NCI-H345 treated with DMSO at 0.1 percent for 48 hours (cell line): Measurements from ENCODE around the gene PPRC1.
A peak's percentile ranks its signal among the peaks of the same experiment; 100 is the strongest.

Source experiments
- DNase-seq: peaks from one replicate; lab custom pipeline; 2025; ENCODE audit not compliant: unreplicated experiment; lab: John Stamatoyannopoulos, UW

The PPRC1 gene

DNA sequence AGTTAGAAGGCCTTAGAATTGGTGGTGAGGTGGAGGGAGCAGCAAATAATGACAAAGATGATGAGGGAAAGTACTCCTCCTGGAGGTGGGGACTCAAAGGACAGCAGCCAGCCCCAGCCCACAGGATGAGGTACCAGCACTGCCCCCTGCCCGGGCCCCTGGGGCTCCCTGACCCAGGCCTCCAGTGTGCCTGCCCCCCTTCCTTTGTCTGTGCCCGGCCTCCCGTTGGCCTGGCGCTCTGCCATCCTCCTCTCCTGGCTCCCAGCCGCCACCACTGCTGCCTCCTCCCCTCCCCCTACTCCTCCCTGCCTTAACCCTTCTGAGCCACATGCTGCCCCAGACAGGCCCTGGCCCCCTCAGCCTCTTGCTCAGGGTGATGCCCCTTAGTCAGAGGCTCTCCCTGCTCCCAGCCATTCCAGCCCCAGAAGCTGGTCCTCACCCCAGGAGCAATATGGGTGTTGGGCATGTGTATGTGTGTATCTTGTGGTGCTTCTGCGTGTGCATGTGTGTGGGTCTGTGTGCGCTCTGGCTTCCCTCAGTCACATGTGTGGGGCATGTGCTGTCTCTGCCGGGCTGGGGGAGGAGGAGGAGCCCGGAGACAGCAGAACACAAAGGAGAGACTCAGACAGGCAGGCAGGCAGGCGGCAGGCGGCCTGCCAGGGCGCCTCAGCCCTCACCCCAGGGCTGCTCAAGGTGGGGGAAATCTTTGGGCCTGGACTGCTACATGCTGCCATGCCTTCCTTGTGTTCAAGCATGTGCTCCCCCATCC is 15.3 kb upstream of the PPRC1 start:
- DNase-seq, result peak; percentile 47

GRCh38 chr10:102118867-102119266 is 14.0 kb upstream of the PPRC1 start:
- DNase-seq, result no peak

- no peak for DNase-seq
Observed at GRCh38 chr10:102119417-102120141, 13.3 kb upstream of the PPRC1 start.

DNA sequence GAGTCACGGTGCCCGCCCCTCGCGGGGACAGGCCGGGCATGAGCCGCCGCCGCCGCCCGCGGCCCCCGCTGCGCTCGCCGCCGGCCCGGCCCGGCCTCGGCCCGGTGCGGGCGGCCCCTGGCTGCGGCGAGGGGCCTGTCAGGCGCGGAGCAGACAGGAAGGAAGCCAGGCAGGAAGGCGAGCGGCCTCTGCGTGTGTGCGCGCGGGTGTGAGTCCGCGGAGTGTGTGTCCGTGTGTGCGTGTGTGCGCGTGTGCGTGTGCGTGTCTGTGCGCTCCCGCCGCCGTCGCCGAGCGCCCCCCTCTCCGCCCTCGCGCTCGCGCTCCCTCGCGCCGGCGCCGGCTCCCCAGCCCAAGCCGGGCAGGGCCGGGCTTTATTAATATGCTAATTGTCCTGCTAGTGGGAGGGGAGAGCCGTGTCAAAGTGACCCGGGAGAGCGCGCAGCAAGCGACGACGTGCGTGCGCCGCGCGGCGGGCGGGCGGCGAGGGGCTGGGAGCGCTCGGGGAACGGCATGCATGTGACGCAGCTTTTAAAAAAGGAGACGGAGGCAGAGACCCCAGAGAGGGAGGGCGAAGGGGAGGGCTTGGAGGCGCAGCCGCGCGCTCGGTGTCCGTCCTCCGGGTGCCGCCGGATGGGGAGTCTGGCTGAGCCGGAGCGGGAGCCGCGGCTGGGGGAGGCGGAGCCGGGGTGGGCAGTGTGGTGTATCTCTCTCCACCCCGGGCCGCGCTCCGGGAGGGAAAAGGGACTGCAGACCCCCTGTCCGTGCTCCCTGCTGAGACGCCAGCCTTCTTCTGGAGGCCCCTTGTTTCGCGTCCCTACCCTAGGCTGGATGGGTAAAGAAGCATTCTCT is 12.5 kb upstream of the PPRC1 start, which contains the start of gene LDB1:
LDB1 (minus strand) TSS at position 227 of the 849 bp plus-strand sequence. CDS start 258 bp downstream, outside the sequence.
- no peak for DNase-seq

- no peak for DNase-seq
Observed at GRCh38 chr10:102120991-102121738, 11.7 kb upstream of the PPRC1 start.

- no peak for DNase-seq
Observed at GRCh38 chr10:102121739-102122372, 11.0 kb upstream of the PPRC1 start.

GRCh38 chr10:102122450-102122849 is 10.4 kb upstream of the PPRC1 start:
- DNase-seq, result no peak

DNA sequence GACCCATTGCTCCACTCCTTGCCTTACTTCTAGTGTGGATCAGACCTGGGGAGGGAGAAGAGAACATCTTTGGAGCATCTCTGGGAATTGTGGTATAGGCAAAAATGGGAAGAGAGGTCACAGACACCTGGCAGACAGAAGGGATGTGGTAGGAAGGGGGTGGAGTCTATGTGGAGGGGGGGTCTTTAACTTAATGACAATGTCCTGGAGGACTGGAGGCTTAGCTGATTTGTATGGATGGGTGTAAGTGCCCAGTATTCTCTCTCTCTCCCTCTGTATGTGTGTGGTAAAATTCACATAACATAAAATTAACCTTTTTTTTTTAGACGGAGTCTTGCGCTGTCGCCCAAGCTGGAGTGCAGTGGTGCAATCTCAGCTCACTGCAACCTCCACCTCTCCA is 9.6 kb upstream of the PPRC1 start:
- no peak for DNase-seq

GRCh38 chr10:102131286-102132170 is 1.3 kb upstream of the PPRC1 start:
- no peak for DNase-seq

DNA sequence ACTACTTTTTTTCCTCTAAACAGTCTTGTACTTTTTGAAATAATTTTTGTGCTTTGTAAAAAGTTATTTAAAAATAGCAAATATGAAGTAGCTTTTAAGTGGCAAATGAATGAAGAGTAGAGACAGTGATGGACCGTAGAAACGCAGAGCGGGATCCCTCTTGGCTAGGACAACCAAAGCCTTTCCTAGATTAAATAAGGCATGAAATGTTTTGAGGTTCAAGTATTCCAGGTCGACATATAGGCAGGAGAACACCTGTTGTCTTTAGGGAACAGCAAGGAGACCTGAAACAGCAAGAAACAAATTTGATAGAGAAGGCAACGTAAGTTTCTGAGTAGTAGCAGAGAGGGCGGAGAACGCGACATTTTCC is 662 bp upstream of the PPRC1 start:
- no peak for DNase-seq

GRCh38 chr10:102133373-102134195 is 744 bp downstream of the PPRC1 start:
- no peak for DNase-seq

GRCh38 chr10:102134416-102134815 is 1.6 kb downstream of the PPRC1 start:
- DNase-seq, result no peak

GRCh38 chr10:102135956-102136526 is 3.2 kb downstream of the PPRC1 start:
- DNase-seq, result peak; percentile 74

DNA sequence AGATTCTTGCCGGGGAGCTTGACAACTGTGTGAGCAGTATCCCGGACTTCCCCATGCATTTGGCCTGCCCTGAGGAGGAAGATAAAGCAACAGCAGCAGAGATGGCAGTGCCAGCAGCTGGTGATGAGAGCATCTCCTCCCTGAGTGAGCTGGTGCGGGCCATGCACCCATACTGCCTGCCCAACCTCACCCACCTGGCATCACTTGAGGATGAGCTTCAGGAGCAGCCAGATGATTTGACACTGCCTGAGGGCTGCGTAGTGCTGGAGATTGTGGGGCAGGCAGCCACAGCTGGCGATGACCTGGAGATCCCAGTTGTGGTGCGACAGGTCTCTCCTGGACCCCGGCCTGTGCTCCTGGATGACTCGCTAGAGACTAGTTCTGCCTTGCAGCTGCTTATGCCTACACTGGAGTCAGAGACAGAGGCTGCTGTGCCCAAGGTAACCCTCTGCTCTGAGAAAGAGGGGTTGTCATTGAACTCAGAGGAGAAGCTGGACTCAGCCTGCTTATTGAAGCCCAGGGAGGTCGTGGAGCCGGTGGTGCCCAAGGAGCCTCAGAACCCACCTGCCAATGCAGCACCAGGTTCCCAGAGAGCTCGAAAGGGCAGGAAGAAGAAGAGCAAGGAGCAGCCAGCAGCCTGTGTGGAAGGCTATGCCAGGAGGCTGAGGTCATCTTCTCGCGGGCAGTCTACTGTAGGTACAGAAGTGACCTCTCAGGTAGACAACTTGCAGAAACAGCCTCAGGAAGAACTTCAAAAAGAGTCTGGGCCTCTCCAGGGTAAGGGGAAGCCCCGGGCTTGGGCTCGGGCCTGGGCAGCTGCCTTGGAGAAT is 6.7 kb downstream of the PPRC1 start:
- DNase-seq, result no peak

DNA sequence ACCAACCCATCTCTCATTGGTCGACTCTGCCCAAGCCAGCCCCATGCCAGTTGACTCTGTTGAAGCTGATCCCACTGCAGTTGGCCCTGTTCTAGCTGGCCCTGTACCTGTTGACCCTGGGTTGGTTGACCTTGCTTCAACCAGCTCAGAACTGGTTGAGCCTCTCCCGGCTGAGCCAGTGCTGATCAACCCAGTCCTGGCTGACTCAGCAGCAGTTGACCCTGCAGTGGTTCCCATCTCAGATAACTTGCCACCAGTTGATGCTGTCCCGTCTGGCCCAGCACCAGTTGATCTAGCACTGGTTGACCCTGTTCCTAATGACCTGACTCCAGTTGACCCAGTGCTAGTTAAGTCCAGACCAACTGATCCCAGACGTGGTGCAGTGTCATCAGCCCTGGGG is 7.4 kb downstream of the PPRC1 start:
- DNase-seq, result no peak

- DNase-seq, result no peak
Observed at GRCh38 chr10:102140913-102141540, 8.2 kb downstream of the PPRC1 start.

DNA sequence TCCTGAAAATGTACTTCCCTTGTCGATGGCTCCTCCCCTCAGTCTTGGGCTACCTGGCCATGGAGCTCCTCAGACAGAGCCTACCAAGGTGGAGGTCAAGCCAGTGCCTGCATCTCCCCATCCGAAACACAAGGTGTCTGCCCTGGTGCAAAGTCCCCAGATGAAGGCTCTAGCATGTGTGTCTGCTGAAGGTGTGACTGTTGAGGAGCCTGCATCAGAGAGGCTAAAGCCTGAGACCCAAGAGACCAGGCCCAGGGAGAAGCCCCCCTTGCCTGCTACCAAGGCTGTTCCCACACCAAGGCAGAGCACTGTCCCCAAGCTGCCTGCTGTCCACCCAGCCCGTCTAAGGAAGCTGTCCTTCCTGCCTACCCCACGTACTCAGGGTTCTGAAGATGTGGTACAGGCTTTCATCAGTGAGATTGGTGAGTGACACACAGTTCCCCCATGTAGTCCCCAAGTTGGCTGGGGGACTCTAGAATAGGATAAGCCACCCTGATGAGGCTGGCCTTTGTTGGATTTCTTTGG is 8.8 kb downstream of the PPRC1 start:
- DNase-seq, result no peak
